AML-193 (cell line): ENCODE results near the gene SPTBN1.
"Not testable (repeated sequence)": the region's sequence is repeated elsewhere in the genome, so short reads cannot be mapped to it uniquely, and the experiment has no call there.

Experiments
- DNase-seq, 2 experiments: peaks; one replicate each; lab custom pipeline; 2025; lab: John Stamatoyannopoulos, UW

The SPTBN1 gene

DNA sequence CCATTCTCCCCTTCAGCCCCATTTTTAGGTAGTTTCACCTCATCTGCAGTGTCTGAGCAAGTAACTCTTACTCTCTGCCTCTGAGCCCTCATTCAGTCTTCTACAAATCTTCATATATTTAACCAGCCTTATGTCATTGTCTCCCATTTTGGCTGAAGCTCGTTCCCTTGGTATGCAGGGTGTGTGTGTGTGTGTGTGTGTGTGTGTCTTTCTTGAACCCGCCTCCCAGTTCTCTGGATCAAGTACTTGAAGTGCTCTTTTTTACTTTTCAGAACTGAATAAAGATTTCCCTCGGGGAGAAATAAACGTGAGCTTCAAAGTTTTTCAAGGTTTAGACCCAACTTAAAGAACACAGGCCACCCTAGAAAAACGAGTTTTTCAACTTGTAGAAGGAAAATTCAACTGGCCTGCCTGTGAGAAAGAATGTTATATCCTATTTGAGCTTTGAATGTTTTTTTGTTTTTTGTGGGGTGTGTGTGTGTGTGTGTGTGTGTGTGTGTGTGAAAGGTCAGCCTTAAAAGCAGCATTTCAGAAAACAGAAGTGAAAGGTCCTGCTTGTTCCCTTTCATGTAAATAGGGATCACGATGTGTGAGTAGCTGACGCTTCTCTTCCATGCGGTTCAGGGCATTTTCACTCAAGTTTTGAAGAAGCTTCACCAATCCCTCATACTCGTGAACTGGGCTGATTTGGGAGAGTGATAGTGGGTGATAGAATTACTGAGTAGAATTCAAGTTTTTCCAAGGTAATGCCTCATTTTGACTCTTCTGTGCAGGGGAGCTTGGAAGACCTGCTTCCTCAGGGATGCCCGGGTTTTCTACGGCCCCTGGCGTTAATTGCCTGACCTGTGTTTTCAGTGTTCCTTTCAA is 216.7 kb downstream of the SPTBN1 start:
- DNase-seq, result no peak

DNA sequence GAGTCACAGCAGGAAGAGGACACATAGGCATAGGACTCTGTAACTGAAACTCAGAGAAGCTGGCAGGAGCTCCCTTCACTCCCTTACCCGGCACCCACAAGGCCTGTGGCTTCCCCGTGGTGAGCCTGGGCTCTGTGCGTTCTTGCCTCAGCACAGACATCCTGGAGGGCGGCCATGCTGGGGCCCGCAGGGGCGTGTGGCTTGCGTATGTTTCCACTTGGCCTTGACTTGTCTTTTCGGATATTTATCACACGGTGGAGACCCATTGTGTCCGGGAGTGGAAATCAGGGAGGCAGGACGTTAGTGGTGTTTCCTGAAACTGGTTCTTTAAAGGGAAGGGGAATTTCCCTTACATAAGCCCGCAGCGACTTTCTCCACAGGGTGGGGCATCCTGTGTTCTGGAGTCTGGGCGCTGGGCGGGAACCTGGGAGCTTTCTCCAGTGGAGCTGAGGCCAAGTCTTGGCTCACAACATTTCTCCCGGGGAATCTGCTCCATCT is 217.4 kb downstream of the SPTBN1 start:
- no peak for DNase-seq

GRCh38 chr2:54675281-54675680 is 219.2 kb downstream of the SPTBN1 start:
- DNase-seq, result no peak

- no peak for DNase-seq
These were observed 219.6 kb downstream of the SPTBN1 start for GRCh38 chr2:54675738-54676137.

GRCh38 chr2:54676656-54677055 is 220.5 kb downstream of the SPTBN1 start:
- no peak for DNase-seq

DNA sequence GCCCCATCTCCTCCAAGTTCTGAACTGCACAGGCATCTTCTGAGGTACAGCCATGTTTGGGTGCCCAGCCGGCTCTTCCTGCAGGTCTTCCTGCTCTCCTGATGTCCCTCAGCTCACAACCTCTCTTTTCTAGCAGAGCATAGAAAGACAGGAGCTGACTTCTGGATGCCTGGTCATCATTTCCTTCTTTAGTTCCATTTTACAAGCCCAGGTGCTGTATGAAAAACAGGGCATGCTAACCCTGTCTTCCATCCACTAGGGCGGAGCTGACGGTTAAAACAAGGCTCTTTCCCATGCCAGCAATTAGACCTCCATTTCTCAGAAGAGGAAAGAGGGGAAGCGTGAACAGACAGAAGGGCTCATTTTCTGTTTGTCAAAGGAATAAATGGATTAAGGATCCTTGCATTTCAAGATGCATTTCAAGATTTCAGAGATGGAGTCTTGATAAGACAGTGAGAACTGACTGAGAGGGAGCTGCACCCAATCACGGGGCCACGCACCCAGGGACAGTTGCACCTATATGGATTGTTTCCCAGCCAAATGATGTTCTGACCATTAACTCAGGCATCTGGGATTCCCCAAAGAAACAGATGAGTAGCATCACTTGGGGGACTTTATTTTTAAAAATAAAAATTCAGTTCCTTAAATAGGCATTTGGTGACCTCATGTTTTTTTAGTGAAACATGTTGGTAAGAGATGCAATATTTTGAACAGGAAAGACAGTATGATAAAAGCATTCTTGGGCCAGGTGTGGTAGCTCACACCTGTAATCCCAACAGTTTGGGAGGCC is 221.5 kb downstream of the SPTBN1 start:
- DNase-seq, result no peak

DNA sequence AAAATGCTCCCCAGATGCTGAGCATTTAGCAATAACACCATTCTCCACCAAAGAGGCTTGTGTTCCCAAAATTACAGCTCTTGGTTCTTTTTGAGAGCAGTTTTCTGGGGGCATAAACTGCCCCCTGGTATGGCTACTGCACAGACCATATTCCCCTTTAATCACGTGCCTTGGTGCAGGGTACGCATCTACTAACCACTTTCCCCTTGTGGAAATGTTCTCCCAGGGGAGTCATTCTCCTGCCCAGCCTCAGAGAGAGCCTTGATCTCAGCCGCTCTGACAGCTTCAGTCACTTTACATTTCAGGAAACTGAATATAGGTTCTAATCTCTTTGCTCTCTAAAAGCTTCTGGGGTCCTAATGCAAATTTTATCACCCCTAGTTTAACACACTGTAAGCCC is 222.6 kb downstream of the SPTBN1 start:
- no peak for DNase-seq

GRCh38 chr2:54680397-54681041 is 224.4 kb downstream of the SPTBN1 start:
- DNase-seq, result no peak

DNA sequence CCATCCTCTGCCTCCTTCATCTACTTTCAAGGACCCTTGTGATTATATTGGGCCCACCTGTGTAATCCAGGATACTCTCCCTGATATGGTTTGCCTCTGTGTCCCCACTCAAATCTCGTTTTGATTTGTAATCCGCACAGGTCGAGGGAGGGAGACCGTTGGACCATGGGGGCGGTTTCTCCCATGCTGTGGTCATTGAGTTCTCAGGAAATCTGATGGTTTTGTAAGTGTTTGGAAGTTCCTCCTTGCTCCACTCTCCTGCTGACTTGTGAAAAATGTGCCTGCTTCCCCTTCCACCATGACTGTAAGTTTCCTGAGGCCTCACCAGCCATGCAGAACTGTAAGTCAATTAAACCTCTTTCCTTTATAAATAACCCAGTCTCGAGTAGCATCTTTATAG is 225.3 kb downstream of the SPTBN1 start:
- no peak for DNase-seq

- no peak for DNase-seq
These were observed 227.5 kb downstream of the SPTBN1 start for GRCh38 chr2:54683596-54683995.

- no peak for DNase-seq
These were observed 229.2 kb downstream of the SPTBN1 start for GRCh38 chr2:54685263-54685775.

DNA sequence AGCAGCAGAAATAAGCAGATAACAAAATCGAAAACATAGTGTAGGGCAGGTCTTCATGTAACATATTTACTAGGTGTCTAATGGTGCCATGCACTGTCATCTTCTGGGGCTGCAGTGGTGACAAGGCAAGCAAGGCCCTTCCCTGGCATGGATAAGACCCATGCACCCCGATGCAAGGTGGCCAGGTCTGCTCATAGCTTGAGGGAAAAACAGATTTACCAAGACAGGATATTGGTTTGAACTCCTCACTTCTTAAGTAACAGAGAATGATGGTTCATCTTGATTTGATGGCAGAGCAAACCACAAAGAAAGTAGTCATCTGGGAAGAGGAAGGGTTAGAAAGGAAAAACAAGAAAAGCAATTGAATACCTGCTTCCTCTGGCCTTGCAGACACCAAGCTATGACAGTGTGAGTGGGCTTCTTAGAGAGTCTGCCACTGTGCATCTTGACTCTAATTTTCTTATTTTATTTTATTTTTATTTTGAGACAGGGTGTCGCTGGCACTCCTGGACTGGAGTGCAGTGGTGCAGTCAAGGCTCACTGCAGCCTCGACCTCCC is 231.5 kb downstream of the SPTBN1 start:
- no peak for DNase-seq

- no peak for DNase-seq
These were observed 235.5 kb downstream of the SPTBN1 start for GRCh38 chr2:54691445-54692135.

GRCh38 chr2:54692556-54692955 is 236.4 kb downstream of the SPTBN1 start:
- no peak for DNase-seq

GRCh38 chr2:54695378-54695777 is 239.3 kb downstream of the SPTBN1 start:
- DNase-seq, result no peak

DNA sequence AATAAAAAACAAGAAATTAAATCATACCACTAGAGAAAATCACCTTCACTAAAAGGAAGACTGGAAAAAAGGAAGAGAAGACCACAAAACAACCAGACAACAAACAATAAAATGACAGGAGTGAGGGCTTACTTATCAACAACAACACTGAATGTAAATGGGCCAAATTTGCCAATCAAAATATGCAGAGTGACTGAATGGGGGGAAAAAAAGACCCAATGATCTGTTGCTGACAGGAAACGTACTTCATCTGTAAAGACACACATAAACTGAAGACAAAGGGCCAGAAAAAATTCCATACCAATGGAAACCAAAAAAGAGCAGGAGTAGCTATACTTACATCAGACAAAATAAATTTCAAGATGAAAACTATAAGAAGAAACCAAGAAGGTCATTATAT is 241.8 kb downstream of the SPTBN1 start:
- no peak for DNase-seq

DNA sequence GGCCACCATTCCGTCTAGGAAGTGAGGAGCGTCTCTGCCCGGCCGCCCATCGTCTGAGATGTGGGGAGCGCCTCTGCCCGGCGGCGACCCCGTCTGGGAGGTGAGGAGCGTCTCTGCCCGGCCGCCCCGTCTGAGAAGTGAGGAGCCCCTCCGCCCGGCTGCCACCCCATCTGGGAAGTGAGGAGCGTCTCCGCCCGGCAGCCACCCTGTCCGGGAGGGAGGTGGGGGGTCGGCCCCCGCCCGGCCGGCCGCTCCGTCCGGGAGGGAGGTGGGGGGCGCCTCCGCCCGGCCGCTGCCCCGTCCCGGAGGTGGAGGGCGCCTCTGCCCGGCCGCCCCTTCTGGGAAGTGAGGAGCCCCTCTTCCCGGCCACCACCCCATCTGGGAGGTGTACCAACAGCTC is 242.8 kb downstream of the SPTBN1 start:
- not testable (repeated sequence) for DNase-seq

- DNase-seq, result no peak
These were observed 243.5 kb downstream of the SPTBN1 start for GRCh38 chr2:54699665-54700064.

GRCh38 chr2:54701029-54701428 is 244.9 kb downstream of the SPTBN1 start:
- no peak for DNase-seq

DNA sequence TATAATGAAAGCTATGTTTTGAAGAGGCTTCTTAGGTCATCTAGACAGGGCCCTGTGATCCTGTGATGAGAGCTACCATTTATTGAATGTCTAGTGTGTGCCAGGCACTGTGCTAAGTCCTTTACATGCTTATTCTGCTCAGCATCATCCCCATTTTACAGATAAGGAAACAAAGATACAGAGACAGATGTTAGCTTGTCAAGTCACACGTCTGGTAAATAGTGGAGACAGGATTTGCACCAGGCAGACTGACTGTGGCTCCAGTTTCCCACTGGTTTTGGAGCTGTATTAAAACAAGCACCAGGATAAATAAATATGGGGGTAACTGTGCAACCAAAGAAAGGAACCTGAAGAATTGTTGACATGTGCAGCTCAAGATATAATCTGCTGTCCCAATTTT is 248.1 kb downstream of the SPTBN1 start:
- DNase-seq, result no peak
